Activated CD4-positive, alpha-beta T cell treated with anti-CD3 and anti-CD28 coated beads, Interleukin-2, amount 50 U/mL, for 4 hours (primary cell): ENCODE results near the gene PAQR4.
"Not testable (repeated sequence)": the region's sequence is repeated elsewhere in the genome, so short reads cannot be mapped to it uniquely, and the experiment has no call there.

ENCODE experiments used
- DNase-seq, 2 experiments: peaks; one replicate each; pipeline ENCODE4 v3.0.0-alpha.2; 2020

PAQR4 gene

GRCh38 chr16:2968738-2969544, at the start of gene PAQR4:
Gene PAQR4 (plus strand): TSS chr16:2969348. CDS start chr16:2969675, 327 bp downstream.
- peak; percentile 57 to 64 for DNase-seq

- DNase-seq: peak; percentile 54 to 59
Measured at GRCh38 chr16:2919511-2920255, 49.5 kb upstream of the PAQR4 start.

GRCh38 chr16:2923481-2923880, 45.7 kb upstream of the PAQR4 start:
- no peak for DNase-seq

GRCh38 chr16:2924901-2925755, 44.0 kb upstream of the PAQR4 start:
- DNase-seq: no peak

- DNase-seq: no peak
Measured at GRCh38 chr16:2925951-2926649, 43.0 kb upstream of the PAQR4 start.

GRCh38 chr16:2926650-2926999, 42.5 kb upstream of the PAQR4 start:
- no peak for DNase-seq

GRCh38 chr16:2927010-2927646, 42.0 kb upstream of the PAQR4 start:
- DNase-seq: peak; percentile 86

GRCh38 chr16:2928151-2928550, 41.0 kb upstream of the PAQR4 start:
- not testable (repeated sequence) for DNase-seq

- no peak for DNase-seq
Measured at GRCh38 chr16:2928796-2929195, 40.4 kb upstream of the PAQR4 start.

GRCh38 chr16:2929693-2930092, 39.5 kb upstream of the PAQR4 start:
- no peak for DNase-seq

GRCh38 chr16:2930236-2930635, 38.9 kb upstream of the PAQR4 start:
- DNase-seq: no peak

GRCh38 chr16:2931231-2931914, 37.8 kb upstream of the PAQR4 start:
- not testable (repeated sequence) for DNase-seq

GRCh38 chr16:2933136-2933535, 36.0 kb upstream of the PAQR4 start:
- DNase-seq: no peak

- no peak for DNase-seq
Measured at GRCh38 chr16:2933701-2934100, 35.4 kb upstream of the PAQR4 start.

GRCh38 chr16:2934450-2934849, 34.7 kb upstream of the PAQR4 start:
- no peak for DNase-seq

- no peak for DNase-seq
Measured at GRCh38 chr16:2936436-2937011, 32.6 kb upstream of the PAQR4 start.

- no peak for DNase-seq
Measured at GRCh38 chr16:2937170-2937569, 32.0 kb upstream of the PAQR4 start.

- DNase-seq: no peak
Measured at GRCh38 chr16:2938206-2938605, 30.9 kb upstream of the PAQR4 start.

GRCh38 chr16:2939968-2940367, 29.2 kb upstream of the PAQR4 start:
- DNase-seq: no peak

- DNase-seq: no peak
Measured at GRCh38 chr16:2942045-2942444, 27.1 kb upstream of the PAQR4 start.

- DNase-seq: not testable (repeated sequence)
Measured at GRCh38 chr16:2943716-2944115, 25.4 kb upstream of the PAQR4 start.
